SIG-M5 treated with dmso at 0.1 percent for 504 hours (cell line): ENCODE data around the gene ALOX12B.
"Not testable (repeated sequence)": the region's sequence is repeated elsewhere in the genome, so short reads cannot be mapped to it uniquely, and the experiment has no call there.

Source experiments
- DNase-seq: peaks from one replicate; lab custom pipeline; 2025; ENCODE audit not compliant: unreplicated experiment; lab: John Stamatoyannopoulos, UW

ALOX12B gene

DNA sequence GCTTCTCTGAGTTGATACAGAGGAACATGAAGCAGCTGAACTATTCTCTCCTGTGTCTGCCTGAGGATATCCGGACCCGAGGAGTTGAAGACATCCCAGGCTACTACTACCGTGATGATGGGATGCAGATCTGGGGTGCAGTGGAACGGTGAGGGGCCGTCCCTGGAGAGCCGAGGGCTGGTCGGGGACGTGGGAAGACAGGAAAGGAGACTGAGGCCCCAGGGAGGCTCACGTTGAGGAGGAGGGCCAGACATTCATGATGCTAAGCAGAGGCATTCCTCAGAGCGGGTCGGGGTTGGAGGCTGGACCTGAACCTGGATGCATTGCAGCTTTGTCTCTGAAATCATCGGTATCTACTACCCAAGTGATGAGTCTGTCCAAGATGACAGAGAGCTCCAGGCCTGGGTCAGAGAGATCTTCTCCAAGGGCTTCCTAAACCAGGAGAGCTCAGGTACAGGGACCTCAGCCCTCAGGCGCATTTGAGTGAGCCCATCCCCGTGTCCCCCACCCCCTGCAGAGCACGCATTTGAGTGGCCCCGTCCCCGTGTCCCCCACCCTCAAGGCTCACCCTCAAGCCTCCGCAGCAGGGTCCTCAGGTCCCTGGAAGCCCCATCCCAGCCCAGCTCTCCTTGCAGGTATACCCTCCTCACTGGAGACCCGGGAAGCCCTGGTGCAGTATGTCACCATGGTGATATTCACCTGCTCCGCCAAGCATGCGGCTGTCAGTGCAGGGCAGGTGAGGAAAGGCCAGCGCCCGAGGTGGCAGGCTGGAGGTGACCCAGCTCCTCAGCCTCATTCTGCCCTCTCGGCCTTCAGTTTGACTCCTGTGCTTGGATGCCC is 40.4 kb downstream of the ALOX12B start:
- DNase-seq: no peak

DNA sequence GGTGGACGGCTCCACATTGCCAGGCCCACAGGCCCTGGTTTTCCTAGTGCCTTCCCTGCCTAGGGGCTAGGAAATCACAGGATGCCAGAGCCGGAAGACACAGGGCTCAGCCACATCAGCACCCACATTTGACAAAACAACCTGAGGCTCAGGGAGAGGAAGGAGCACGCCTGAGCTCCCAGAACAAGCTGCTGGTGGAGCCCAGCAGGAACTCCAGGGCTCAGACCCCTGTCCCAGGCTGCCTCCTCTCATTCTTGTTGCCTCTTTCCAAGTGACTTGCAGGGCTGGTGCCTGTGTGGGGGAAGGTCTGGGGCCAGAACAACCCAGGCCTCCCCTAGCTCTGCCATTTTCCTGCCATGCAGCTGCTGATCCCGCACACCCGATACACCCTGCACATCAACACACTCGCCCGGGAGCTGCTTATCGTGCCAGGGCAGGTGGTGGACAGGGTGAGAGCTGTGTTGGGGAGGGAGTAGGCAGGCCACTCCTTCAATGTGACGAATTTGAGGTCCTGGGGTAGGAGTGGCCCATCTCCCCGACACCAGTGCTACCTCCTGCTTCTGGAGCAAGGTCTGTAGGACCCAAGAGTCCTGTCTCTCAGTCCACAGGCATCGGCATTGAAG is 41.1 kb downstream of the ALOX12B start:
- no peak for DNase-seq

DNA sequence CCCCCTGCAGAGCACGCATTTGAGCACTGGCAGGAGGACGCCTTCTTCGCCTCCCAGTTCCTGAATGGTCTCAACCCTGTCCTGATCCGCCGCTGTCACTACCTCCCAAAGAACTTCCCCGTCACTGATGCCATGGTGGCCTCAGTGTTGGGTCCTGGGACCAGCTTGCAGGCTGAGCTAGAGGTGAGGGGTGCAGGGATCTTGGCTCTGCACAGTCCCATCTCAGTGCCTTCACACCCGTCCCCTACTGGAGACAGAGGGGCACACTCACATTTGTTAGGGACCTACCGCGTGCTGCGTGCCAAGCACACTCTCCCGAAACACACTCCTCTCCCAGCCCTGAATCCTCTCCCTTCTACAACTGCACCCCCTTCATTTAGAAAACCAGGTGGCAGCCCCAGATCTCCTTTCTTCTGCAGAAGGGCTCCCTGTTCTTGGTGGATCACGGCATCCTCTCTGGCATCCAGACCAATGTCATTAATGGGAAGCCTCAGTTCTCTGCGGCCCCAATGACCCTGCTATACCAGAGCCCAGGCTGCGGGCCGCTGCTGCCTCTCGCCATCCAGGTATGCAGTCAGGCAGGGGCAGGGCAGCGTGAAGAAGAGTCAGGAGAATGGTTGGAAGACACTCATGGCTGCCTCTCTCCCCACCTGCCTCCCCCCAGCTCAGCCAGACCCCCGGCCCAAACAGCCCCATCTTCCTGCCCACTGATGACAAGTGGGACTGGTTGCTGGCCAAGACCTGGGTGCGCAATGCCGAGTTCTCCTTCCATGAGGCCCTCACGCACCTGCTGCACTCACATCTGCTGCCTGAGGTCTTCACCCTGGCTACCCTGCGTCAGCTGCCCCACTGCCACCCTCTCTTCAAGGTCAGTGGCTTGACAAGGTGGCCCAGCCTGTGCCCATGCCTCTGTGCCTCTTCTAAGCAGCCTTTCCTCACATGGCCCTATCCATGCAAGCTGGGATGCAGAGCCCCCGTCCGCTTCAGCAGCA is 42.4 kb downstream of the ALOX12B start:
- no peak for DNase-seq

DNA sequence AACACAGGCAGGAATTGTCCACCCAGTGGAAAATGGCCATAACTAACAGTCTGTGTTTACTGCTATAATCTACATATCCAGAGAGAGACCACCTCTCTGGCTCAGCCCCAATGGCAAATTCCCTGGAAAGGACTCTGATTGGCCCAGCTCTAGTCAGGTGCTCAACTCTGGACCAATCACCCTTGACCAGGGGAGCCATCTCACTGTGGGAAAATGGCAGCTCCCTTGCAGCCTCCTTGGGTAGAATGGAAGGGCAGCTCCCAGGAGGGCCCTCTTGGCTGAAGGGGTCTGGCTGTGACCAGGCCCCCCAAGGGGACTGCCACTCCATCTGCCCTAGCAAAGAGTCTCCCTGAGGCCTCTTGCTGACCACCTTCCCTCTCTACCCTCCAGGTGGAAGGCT is 45.5 kb downstream of the ALOX12B start:
- DNase-seq: no peak

DNA sequence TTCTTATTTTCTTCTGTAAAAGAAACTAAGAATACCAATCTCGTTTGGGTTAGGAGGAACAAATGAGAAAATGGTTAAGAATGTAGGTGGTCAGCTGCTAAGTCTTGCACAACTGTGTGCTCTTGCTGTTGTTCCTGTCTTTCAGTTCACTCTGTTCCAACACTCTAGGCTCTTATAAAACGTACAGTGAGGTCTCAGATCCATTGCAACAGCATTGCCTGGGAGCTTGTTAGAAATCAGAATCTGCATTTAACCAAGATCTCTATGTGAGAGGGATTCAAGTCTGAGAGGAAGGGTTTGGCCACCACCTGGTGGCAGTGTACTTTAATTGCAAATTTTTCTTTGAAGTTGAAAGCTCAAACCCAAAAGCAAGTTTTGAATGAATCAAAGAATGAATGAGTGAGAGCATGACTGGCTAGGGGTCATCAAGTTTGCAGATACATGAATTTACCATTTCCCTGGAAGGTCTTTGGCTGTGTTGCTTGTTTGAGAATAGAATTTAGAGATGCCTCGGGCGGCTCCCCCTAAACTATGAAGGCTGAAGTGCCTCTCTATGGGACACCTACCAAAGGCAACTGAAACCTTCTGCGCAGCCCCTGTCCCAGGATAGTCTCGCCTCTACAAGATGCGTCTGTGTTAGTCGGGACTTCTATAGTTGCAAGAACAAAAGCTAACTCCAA is 46.1 kb downstream of the ALOX12B start:
- peak; percentile 76 for DNase-seq

DNA sequence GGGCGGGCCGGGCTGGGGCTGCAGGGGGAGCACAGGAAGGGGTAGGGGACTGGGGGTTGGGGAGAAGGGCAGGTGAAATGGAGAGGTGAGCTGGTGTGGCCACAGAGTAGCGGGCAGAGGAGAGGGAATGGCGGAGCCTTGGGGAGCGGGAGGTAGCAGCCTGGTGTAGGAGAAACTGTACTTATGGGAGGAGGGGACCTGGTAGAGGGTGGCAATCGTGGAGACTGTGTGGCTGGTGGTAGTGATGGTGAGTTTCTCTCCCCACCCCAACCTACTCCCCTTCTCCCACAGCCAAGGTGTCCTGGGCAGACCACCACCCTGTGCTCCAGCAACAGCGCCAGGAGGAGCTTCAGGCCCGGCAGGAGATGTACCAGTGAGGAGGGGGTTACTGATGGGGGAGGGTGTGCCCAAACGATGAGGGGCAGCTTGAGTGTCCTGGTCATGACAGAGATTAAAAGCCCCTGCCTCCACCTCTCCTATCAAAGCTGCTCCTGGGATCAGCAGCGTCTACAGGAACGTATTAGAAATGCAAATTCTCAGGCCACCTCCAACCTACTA is 47.8 kb downstream of the ALOX12B start:
- DNase-seq: no peak

DNA sequence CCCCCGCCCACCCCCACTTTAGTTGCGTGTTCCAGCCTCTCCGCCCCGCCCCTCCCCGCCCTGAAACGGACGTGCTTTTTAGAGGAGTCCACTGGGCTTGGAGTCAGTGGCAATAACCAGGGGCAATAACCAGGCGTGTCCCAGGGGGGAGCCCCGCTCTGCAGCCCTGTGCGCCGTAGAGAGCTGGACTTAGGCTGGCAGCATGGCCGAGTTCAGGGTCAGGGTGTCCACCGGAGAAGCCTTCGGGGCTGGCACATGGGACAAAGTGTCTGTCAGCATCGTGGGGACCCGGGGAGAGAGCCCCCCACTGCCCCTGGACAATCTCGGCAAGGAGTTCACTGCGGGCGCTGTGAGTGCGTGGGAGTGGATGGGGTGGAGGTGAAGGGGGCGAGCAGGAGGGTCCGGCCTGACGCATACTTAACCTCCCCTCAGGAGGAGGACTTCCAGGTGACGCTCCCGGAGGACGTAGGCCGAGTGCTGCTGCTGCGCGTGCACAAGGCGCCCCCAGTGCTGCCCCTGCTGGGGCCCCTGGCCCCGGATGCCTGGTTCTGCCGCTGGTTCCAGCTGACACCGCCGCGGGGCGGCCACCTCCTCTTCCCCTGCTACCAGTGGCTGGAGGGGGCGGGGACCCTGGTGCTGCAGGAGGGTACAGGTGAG is 48.4 kb downstream of the ALOX12B start, which contains the start of gene ALOX15B:
ALOX15B (plus strand) TSS at position 106 of the 657 bp plus-strand sequence; CDS start at position 203, 97 bp downstream.
- no peak for DNase-seq

DNA sequence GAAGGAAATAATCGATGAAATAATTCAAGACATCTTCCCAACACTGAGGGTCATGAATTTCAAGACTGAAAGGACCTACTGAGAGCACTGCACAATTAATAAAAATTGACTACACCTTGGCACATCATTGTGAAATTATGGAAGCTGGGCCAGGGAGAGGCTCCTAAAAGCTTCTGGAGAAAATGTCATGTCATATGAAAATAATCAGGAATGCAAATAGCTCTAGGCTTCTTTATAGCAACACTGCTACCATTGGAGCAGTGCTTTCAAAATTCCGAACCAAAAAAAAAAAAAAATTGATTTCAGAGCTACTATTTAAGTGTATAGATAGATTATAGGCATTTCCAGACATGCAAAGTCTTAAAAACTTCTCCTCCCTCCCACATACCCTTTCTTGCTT is 55.1 kb downstream of the ALOX12B start:
- no peak for DNase-seq

DNA sequence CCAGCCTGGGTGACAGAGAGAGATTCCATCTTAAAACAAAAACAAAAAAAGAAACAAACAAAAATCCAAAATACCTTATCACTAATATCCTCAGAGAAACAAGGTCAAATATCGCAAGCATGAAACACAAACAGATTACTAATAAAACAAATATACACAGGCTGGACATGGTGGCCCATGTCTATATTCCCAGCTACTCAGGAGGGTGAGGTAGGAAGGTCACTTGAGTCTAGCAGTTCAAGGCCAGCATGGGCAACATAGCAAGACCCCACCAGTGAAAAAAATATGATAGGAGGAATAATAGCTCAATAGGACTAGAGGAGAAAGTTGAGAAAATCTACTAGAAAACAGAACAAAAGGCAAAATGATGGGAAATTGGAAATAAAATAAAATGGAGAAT is 55.6 kb downstream of the ALOX12B start:
- DNase-seq: no peak

DNA sequence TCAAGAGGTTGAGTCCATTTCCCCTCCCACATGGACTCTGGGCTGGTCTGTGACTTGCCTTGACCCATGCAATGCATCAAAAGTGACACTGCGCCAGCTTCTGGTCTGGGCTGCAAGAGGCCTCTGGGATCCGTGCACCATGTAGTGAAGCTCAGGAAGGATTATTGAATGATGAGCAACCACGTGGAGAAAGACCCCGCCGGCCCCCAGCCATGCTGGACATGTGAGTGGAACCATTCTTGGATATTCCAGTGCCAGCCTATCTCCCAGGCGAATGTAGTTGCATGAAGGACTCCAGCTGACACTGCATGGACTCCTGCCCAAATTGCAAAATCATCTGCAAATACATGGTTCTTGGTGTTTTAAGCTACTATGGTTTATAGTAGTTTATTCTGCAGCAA is 56.3 kb downstream of the ALOX12B start:
- no peak for DNase-seq

DNA sequence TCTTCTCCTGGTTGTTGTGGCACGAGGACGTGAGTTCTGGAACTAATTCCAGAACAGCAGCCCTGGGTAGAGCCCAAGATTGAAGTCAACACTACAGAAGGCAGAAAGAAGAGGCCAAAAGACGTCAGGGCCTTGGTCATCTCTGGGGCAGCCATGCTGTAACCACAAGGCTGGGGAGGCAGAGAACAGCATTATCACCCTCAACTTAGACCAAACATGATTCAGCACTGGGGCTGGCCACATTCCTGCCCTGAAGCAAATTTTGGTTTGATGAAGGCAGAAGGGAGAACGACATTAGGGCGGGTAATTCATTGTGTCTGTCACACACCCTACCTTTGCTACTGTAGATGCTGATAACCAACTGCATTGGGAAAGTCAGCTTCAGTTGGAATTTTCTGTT is 58.4 kb downstream of the ALOX12B start:
- DNase-seq: no peak

DNA sequence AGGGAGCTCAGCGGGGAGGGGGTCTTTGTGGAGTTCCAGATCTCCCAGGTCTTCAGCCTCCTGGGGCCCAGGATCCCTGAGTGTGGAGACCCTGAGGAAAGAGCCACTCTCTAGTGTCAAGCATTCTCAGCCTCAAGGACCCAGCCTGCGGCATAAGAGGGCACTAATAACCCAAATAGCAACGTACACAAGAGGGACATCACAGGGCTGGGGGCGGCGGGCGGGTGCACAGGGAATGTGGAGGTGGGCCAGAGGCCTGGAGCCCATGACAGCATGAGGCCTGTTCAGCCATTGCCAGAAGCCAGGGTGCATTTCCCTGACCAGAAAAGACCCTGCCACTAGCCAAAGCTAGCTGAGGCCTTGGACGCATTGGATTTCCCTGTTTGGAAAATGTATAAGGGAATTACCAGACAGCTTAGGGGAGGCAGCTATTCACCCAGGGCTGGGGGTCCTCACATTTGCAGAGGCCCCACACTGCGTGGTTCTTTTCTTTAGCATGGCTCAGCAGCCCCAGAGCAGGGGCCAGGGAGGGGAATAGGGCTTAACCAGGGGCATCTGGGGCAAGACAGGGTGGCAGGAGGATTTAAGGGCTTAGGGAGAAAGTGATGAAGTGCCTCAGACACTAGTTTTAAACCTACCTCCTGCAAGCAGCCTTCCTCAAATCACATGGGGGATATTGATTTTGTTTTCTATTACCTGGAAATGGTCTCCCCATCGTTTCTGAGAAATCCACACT is 62.2 kb downstream of the ALOX12B start:
- no peak for DNase-seq

DNA sequence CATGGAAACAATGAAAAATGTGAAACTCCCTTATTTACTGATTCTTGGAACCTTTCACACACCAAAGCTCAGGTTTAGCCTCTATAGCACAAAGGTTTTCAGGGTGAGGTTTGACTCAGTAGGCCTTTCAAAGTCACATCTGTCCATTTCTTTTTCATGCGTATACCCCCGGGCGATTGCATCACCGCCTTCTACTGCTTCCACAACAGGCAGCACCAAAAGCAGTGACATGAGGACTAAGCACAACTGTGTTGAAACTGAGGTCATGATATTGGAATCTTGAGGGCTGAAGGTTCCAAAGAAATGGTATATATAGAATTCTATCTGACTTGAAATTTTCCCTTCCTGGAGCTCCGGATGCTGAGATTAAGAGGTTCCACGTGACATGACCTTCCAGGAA is 63.4 kb downstream of the ALOX12B start:
- DNase-seq: not testable (repeated sequence)
